HG03558 (cell line): ENCODE results near the gene GHDC.

Source experiments
- ATAC-seq: cut with Tn5 transposase; IDR thresholded peaks from one replicate; pipeline ENCODE4 v1.9.1; 2021; ENCODE audit warnings: moderate number of reproducible peaks; ENCODE audit not compliant: unreplicated experiment; ENCODE audit errors: extremely low read depth

GHDC gene

GRCh38 chr17:42184713-42185620, 9.3 kb downstream of the GHDC start, which contains the start of gene HCRT:
HCRT (minus strand) TSS chr17:42185452; CDS start chr17:42185365, 87 bp downstream.
- no peak for ATAC-seq

GRCh38 chr17:42183741-42184711, 10.3 kb downstream of the GHDC start:
- ATAC-seq, result no peak

- ATAC-seq, result no peak
Observed at GRCh38 chr17:42182927-42183734, 11.2 kb downstream of the GHDC start.

GRCh38 chr17:42181851-42182207, 12.5 kb downstream of the GHDC start:
- ATAC-seq, result no peak

- ATAC-seq, result no peak
Observed at GRCh38 chr17:42180922-42181850, 13.1 kb downstream of the GHDC start, which contains the start of gene KCNH4. KCNH4 (minus strand) TSS chr17:42181142; CDS start chr17:42180945, 197 bp downstream.

- ATAC-seq, result no peak
Observed at GRCh38 chr17:42180411-42180921, 13.8 kb downstream of the GHDC start.

GRCh38 chr17:42179911-42180410, 14.3 kb downstream of the GHDC start:
- no peak for ATAC-seq

- ATAC-seq, result no peak
Observed at GRCh38 chr17:42179335-42179734, 15.0 kb downstream of the GHDC start.

GRCh38 chr17:42178817-42179216, 15.5 kb downstream of the GHDC start:
- ATAC-seq, result no peak

GRCh38 chr17:42177684-42178083, 16.6 kb downstream of the GHDC start:
- ATAC-seq, result no peak

- ATAC-seq, result no peak
Observed at GRCh38 chr17:42174126-42174783, 20.0 kb downstream of the GHDC start.

GRCh38 chr17:42171831-42172230, 22.5 kb downstream of the GHDC start:
- no peak for ATAC-seq

- ATAC-seq, result no peak
Observed at GRCh38 chr17:42169351-42169750, 24.9 kb downstream of the GHDC start.

- ATAC-seq, result no peak
Observed at GRCh38 chr17:42167807-42168206, 26.5 kb downstream of the GHDC start.

GRCh38 chr17:42166196-42166763, 28.0 kb downstream of the GHDC start:
- no peak for ATAC-seq

- ATAC-seq, result no peak
Observed at GRCh38 chr17:42165751-42166150, 28.5 kb downstream of the GHDC start.

- no peak for ATAC-seq
Observed at GRCh38 chr17:42163696-42164407, 30.4 kb downstream of the GHDC start.
